ENCODE measurements around the gene ANKS3. TPM values are rescaled to one million over a fixed set of nuclear protein-coding genes. Genes with fewer than 3 reads are reported as not detected.

Gene ANKS3
- total and polyA plus RNA-seq, 2 donors (not counting 3 experiments of a cell fraction or from before 2014, with no cell fraction given), result 13.9 to 24.0 TPM

GRCh38 chr16:4660454-4661007, 73.5 kb downstream of the ANKS3 start:
- Histone ChIP-seq H3K9me1 (replicated peaks; ENCODE audit: control insufficient read depth, extremely low read depth, insufficient read depth, low read length) (no peaks in the 10 kb centered on the region), H3K4me3 (replicated peaks in 1 of 3; ENCODE audit: insufficient read depth in 1 of 3, low read depth in 1 of 3, low read length in 3 of 3) (no peak overlapping the region), H3K4me1 (ENCODE audit: control insufficient read depth, extremely low read depth, insufficient read depth, low read length) (no peaks in the 10 kb centered on the region), H3K79me2 (ENCODE audit: control insufficient read depth, insufficient read depth, low read length) (no peaks in the 10 kb centered on the region), H3K36me3 (ENCODE audit: control insufficient read depth in 2 of 2, extremely low read depth in 1 of 2, insufficient read depth in 2 of 2, low read length in 2 of 2) (peaks cover 4 to 26% of the 10 kb centered on the region in 2 experiments), H3K9me3 (replicated peaks; ENCODE audit: control insufficient read depth, insufficient read depth, low read length) (no peaks in the 10 kb centered on the region), H4K20me1 (replicated peaks; ENCODE audit: control insufficient read depth, extremely low read depth, insufficient read depth, low read length) (no peaks in the 10 kb centered on the region), H3K27ac (ENCODE audit: insufficient read depth, low read depth, low read length) (no peak overlapping the region), H2AFZ (ENCODE audit: low read depth, low read length) (no peak overlapping the region), H3K27me3 (ENCODE audit: control insufficient read depth in 2 of 2, insufficient read depth in 2 of 2, low read length in 2 of 2) (no peaks in the 10 kb centered on the region), H3K4me2 (ENCODE audit: insufficient read depth, low read length) (no peak overlapping the region), H3K9ac (replicated peaks; ENCODE audit: extremely low read depth, insufficient read depth, low read length) (no peak overlapping the region)
- no TSS peak for BruUV-seq (replicated peaks)
- intact Hi-C loops (cut with micrococcal nuclease) (no loop called here), dilution Hi-C loops (cut with MboI; ENCODE audit: extremely low pct_ligation_motif_present, low sequenced_read_pairs) (no loop called here)
- ChIA-PET POLR2A (no interaction called here), CTCF (no interaction called here)
- no peak for TF ChIP-seq MYC (IDR thresholded peaks at IDR 0.05; ENCODE audit: low read depth, low read length)
- no peak for TF ChIP-seq FOS (IDR thresholded peaks at IDR 0.05; ENCODE audit: borderline replicate concordance, insufficient read depth, low read length)
- TF ChIP-seq GATA2 (IDR thresholded peaks at IDR 0.05; ENCODE audit: insufficient read depth, insufficient read length, low read depth, low read length), result no peak
- no peak for TF ChIP-seq POLR2AphosphoS5 (IDR thresholded peaks at IDR 0.05; ENCODE audit: insufficient read depth, low read depth, low read length)
- TF ChIP-seq POLR2A (IDR thresholded peaks at IDR 0.05; ENCODE audit: low read depth, low read length), result no peak
- TF ChIP-seq JUN (IDR thresholded peaks at IDR 0.05; ENCODE audit: borderline replicate concordance, insufficient read depth, insufficient read length, low read depth), result no peak
- TF ChIP-seq EZH2 (IDR thresholded peaks at IDR 0.05; ENCODE audit: borderline replicate concordance, low read depth, low read length, severe bottlenecking), result no peak
- no peak for TF ChIP-seq MAX (IDR thresholded peaks at IDR 0.05; ENCODE audit: insufficient read depth, insufficient read length)
- no peak for TF ChIP-seq CTCF (IDR thresholded peaks at IDR 0.05; ENCODE audit: extremely low read depth in 1 of 2, insufficient read depth in 1 of 2, low read depth in 1 of 2, low read length in 2 of 2)
- FAIRE-seq, result peak; percentile 28
- peak; percentile 19 for DNase-seq (ENCODE audit: low read depth, low spot score)
